Hematopoietic multipotent progenitor cell (in vitro differentiated cells): Measurements from ENCODE around the gene PKN2. TPM values are rescaled to one million over a fixed set of nuclear protein-coding genes. Genes with fewer than 3 reads are reported as not detected.

ENCODE experiments used
- DNase-seq, 3 donors: peaks; one replicate each; pipeline ENCODE4 v3.0.0-alpha.2; 2011 to 2015; ENCODE audit warnings: low read depth in 2 of 3, low spot score in 2 of 3
- total RNA-seq: library from RNA; depleted of rRNA; stranded (reverse); fragments of >200 nt; gene quantifications from one replicate; pipeline ENCODE4 v1.2.3, GENCODE V29; 2012

PKN2 gene
- total RNA-seq, 1 donor, result 11.0 TPM

GRCh38 chr1:88730132-88730675 lies 46.1 kb downstream of the PKN2 start:
- peak in 1 of 3 donors; percentile 41 for DNase-seq

- DNase-seq, result no peak
Measured at GRCh38 chr1:88730995-88731394, 46.9 kb downstream of the PKN2 start.

- DNase-seq, result peak in 1 of 3 donors; percentile 4
Measured at GRCh38 chr1:88731475-88732269, 47.6 kb downstream of the PKN2 start.

GRCh38 chr1:88735382-88735781 lies 51.3 kb downstream of the PKN2 start:
- peak in 1 of 3 donors; percentile 16 for DNase-seq

GRCh38 chr1:88735909-88736308 lies 51.8 kb downstream of the PKN2 start:
- DNase-seq, result no peak

GRCh38 chr1:88736633-88737248 lies 52.7 kb downstream of the PKN2 start:
- DNase-seq, result peak in 1 of 3 donors; percentile 10

GRCh38 chr1:88737338-88737927 lies 53.4 kb downstream of the PKN2 start:
- DNase-seq, result no peak

GRCh38 chr1:88740784-88741183 lies 56.7 kb downstream of the PKN2 start:
- no peak for DNase-seq

GRCh38 chr1:88741413-88741812 lies 57.3 kb downstream of the PKN2 start:
- no peak for DNase-seq

- no peak for DNase-seq
Measured at GRCh38 chr1:88742531-88742930, 58.5 kb downstream of the PKN2 start.

GRCh38 chr1:88744142-88744541 lies 60.1 kb downstream of the PKN2 start:
- DNase-seq, result no peak

GRCh38 chr1:88746916-88747315 lies 62.8 kb downstream of the PKN2 start:
- DNase-seq, result no peak

- peak in 1 of 3 donors; percentile 48 for DNase-seq
Measured at GRCh38 chr1:88751714-88752113, 67.6 kb downstream of the PKN2 start.

- no peak for DNase-seq
Measured at GRCh38 chr1:88753506-88753905, 69.4 kb downstream of the PKN2 start.

- DNase-seq, result no peak
Measured at GRCh38 chr1:88763649-88764406, 79.8 kb downstream of the PKN2 start.

GRCh38 chr1:88768187-88768586 lies 84.1 kb downstream of the PKN2 start:
- DNase-seq, result no peak

- no peak for DNase-seq
Measured at GRCh38 chr1:88768816-88769215, 84.7 kb downstream of the PKN2 start.

- no peak for DNase-seq
Measured at GRCh38 chr1:88773540-88774150, 89.6 kb downstream of the PKN2 start.

GRCh38 chr1:88774151-88774556 lies 90.1 kb downstream of the PKN2 start:
- no peak for DNase-seq

- DNase-seq, result no peak
Measured at GRCh38 chr1:88777604-88778149, 93.6 kb downstream of the PKN2 start.
